Measurements from ENCODE around the gene CSNK2A2.

The CSNK2A2 gene

GRCh38 chr16:58198803-58199411 lies 1.0 kb upstream of the CSNK2A2 start:
- DNase-seq: no peak

GRCh38 chr16:58197314-58198012 lies 443 bp downstream of the CSNK2A2 start:
- no peak for DNase-seq

GRCh38 chr16:58196898-58197313 lies 1.0 kb downstream of the CSNK2A2 start:
- DNase-seq: no peak

GRCh38 chr16:58195771-58196170 lies 2.1 kb downstream of the CSNK2A2 start:
- DNase-seq: no peak

- DNase-seq: no peak
These were observed 2.6 kb downstream of the CSNK2A2 start for GRCh38 chr16:58195344-58195743.

GRCh38 chr16:58194790-58195189 lies 3.1 kb downstream of the CSNK2A2 start:
- DNase-seq: no peak

- no peak for DNase-seq
These were observed 10.1 kb downstream of the CSNK2A2 start for GRCh38 chr16:58187665-58188421.

GRCh38 chr16:58187092-58187491 lies 10.8 kb downstream of the CSNK2A2 start:
- DNase-seq: no peak

GRCh38 chr16:58186176-58186944 lies 11.5 kb downstream of the CSNK2A2 start:
- DNase-seq: no peak

GRCh38 chr16:58177353-58177710 lies 20.6 kb downstream of the CSNK2A2 start:
- no peak for DNase-seq

GRCh38 chr16:58176608-58177352 lies 21.1 kb downstream of the CSNK2A2 start:
- no peak for DNase-seq

- no peak for DNase-seq
These were observed 27.7 kb downstream of the CSNK2A2 start for GRCh38 chr16:58170223-58170622.

- no peak for DNase-seq
These were observed 37.1 kb downstream of the CSNK2A2 start for GRCh38 chr16:58160855-58161254.

GRCh38 chr16:58158725-58159124 lies 39.2 kb downstream of the CSNK2A2 start:
- DNase-seq: no peak

- DNase-seq: no peak
These were observed 39.9 kb downstream of the CSNK2A2 start for GRCh38 chr16:58157951-58158540.

GRCh38 chr16:58157239-58157638 lies 40.7 kb downstream of the CSNK2A2 start:
- DNase-seq: no peak

GRCh38 chr16:58155839-58156238 lies 42.1 kb downstream of the CSNK2A2 start:
- no peak for DNase-seq

GRCh38 chr16:58154345-58154744 lies 43.6 kb downstream of the CSNK2A2 start:
- DNase-seq: no peak

GRCh38 chr16:58152246-58152868 lies 45.5 kb downstream of the CSNK2A2 start:
- DNase-seq: no peak

- DNase-seq: no peak
These were observed 49.4 kb downstream of the CSNK2A2 start for GRCh38 chr16:58148526-58148925.

GRCh38 chr16:58148099-58148498 lies 49.8 kb downstream of the CSNK2A2 start:
- DNase-seq: no peak

GRCh38 chr16:58138852-58139251 lies 59.1 kb downstream of the CSNK2A2 start:
- no peak for DNase-seq
